H1 (cell line): ENCODE data around the gene HSCB. TPM values are rescaled to one million over a fixed set of nuclear protein-coding genes. Genes with fewer than 3 reads are reported as not detected.

Source experiments
- ASH2L ChIP-seq: fragments of 200-600, 300-600 bp; sonication (generic); IDR thresholded peaks from one replicate; pipeline ENCODE4 v1.7.1; 2017; ENCODE audit warnings: low read length
- POLR2A ChIP-seq, 2 experiments: IDR thresholded peaks; 1 replicate in 1 of 2; 2 replicates in 1 of 2; pipeline ENCODE4 v1.6.1; 2011; ENCODE audit warnings: low read depth in 2 of 2, low read length in 2 of 2, mild to moderate bottlenecking in 2 of 2; ENCODE audit errors: control extremely low read depth in 1 of 2
- SP1 ChIP-seq: IDR thresholded peaks from 2 replicates; pipeline ENCODE4 v1.6.1; 2011; ENCODE audit warnings: low read depth, low read length
- polyA plus RNA-seq, 7 experiments: library from polyadenylated mRNA; depleted of rRNA in 3 of 7; stranded (reverse) in 5 of 7; unstranded in 2 of 7; fragments of >200 nt in 5 of 7; fragments of 200-250 nt in 2 of 7; gene quantifications; 1 replicate in 5 of 7; 2 replicates in 1 of 7; 4 replicates in 1 of 7; pipeline versions ENCODE4 v1.2.1 to v1.2.3, GENCODE V29; 2011 to 2013; ENCODE audit warnings: missing spikeins in 2 of 7, mixed read lengths in 2 of 7
- total RNA-seq: library from RNA; stranded (reverse); fragmentation: NEBNext Ultra II Directional; extraction: Animal tissue kit (Norgen Biotek cat#: 25700); gene quantifications from 2 replicates; pipeline ENCODE4 v1.2.1, GENCODE V29; 2021

HSCB gene
- total and polyA plus RNA-seq, 2 of the 8 experiments (the other 6 are each of a cell fraction or from before 2014, with no cell fraction given): 14.7 to 16.6 TPM

GRCh38 chr22:28759861-28760560, 18.2 kb downstream of the HSCB start (continued):
- TF ChIP-seq POLR2A (IDR thresholded peaks at IDR 0.05; ENCODE audit: control extremely low read depth in 1 of 2, low read depth in 2 of 2, low read length in 2 of 2): peak in 1 of 2 experiments; percentile 43; a peak in 1 of 3 replicates
- peak; percentile 44 for TF ChIP-seq ASH2L
- TF ChIP-seq SP1: peak; percentile 12; the same call in 1 of the 2 replicates
